ENCODE results near the gene USP4.

Gene USP4

DNA sequence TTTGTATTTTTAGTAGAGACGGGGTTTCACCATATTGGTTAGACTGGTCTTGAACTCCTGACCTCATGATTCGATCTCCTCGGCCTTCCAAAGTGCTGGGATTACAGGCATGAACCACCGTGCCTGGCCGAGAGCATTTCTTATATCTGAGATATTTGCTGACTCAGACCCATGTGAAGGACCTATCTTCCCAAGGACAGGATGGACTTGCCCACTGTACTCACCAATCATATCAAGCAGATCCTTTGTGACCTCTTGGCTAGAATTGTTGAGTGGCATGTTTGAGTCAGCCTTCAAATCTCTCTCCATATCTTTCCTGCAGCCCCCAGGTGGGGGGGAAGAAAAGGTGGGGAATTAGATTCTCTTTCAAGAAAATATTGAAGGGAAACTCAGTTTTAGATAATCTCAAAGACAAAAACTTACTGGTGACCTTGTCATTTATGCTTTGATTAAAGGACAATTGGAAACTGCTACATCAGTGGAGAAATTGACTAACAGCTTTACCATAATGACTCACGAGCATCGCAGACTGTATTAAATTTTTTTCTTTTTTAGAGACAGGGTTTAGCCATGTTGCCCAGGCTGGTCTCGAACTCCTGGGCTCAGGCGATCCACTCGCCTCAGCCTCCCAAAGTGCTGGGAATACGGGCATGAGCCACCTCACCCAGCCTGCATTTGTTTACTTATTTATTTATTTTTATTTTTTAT lies 65.9 kb downstream of the USP4 start:
- no peak overlapping the region for H3K27ac ChIP-seq
- no peak overlapping the region for H3K4me3 ChIP-seq (ENCODE audit: low read depth, low read length)
- in situ Hi-C loops (cut with HindIII; ENCODE audit: low pct_ligation_motif_present, low sequenced_read_pairs), result no loop called here
- DNase-seq, result no peak
- TF ChIP-seq, protein P1, sequence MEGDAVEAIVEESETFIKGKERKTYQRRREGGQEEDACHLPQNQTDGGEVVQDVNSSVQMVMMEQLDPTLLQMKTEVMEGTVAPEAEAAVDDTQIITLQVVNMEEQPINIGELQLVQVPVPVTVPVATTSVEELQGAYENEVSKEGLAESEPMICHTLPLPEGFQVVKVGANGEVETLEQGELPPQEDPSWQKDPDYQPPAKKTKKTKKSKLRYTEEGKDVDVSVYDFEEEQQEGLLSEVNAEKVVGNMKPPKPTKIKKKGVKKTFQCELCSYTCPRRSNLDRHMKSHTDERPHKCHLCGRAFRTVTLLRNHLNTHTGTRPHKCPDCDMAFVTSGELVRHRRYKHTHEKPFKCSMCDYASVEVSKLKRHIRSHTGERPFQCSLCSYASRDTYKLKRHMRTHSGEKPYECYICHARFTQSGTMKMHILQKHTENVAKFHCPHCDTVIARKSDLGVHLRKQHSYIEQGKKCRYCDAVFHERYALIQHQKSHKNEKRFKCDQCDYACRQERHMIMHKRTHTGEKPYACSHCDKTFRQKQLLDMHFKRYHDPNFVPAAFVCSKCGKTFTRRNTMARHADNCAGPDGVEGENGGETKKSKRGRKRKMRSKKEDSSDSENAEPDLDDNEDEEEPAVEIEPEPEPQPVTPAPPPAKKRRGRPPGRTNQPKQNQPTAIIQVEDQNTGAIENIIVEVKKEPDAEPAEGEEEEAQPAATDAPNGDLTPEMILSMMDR (IDR thresholded peaks at IDR 0.05; ENCODE audit: low read depth, low read length, missing control alignments), result no peak
- peaks cover 6% of the 10 kb centered on the region for H3K36me3 ChIP-seq (replicated peaks)
- H3K27me3 ChIP-seq (replicated peaks), result no peaks in the 10 kb centered on the region

DNA sequence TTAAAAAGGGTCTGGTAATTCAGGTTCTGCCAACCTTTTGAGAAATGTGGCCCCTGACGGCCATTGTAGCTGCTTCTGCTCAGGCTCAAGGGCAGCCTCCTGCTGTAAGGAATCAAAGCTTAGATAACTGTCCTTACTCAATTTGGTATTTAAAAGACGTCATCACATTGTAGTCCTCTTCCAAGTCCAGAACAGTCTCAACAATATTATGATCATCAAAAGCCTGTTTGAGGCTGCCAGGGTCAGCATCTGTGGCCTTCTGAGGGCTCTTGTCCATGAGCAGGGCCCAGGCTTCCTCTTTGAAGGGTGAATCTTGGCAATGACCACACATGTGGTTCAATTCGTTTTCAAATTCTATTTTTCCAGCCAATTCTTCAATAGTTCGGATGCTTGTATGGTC lies 68.8 kb downstream of the USP4 start:
- H3K4me3 ChIP-seq (ENCODE audit: low read depth, low read length), result no peak overlapping the region
- no peaks in the 10 kb centered on the region for H3K36me3 ChIP-seq (replicated peaks)
- TF ChIP-seq, protein P1 (IDR thresholded peaks at IDR 0.05; ENCODE audit: low read depth, low read length, missing control alignments), result no peak
- in situ Hi-C loops (cut with HindIII; ENCODE audit: low pct_ligation_motif_present, low sequenced_read_pairs), result no loop called here
- DNase-seq, result no peak
- H3K27me3 ChIP-seq (replicated peaks), result no peaks in the 10 kb centered on the region
- H3K27ac ChIP-seq, result no peak overlapping the region

DNA sequence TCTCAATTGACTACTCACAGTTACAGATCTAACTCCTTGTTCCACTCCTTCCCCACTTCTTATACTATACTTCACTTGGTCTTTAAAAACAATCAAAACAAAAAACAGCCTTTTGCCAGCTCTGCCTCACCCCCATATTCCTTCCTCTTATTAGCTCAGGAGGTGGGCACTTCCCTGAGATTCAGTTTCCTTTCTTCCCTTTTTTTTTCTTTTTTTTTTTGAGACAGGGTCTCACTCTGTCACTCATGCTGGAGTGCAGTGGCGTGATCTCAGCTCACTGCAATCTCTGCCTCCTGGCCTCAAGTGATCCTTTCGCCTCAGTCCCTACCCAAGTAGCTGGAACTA lies 69.7 kb downstream of the USP4 start:
- DNase-seq, result no peak
- in situ Hi-C loops (cut with HindIII; ENCODE audit: low pct_ligation_motif_present, low sequenced_read_pairs), result no loop called here
- Histone ChIP-seq H3K4me3 (ENCODE audit: low read depth, low read length) (no peak overlapping the region), H3K36me3 (replicated peaks) (no peaks in the 10 kb centered on the region), H3K27me3 (replicated peaks) (no peaks in the 10 kb centered on the region), H3K27ac (no peak overlapping the region)
- TF ChIP-seq, protein P1 (IDR thresholded peaks at IDR 0.05; ENCODE audit: low read depth, low read length, missing control alignments), result no peak

DNA sequence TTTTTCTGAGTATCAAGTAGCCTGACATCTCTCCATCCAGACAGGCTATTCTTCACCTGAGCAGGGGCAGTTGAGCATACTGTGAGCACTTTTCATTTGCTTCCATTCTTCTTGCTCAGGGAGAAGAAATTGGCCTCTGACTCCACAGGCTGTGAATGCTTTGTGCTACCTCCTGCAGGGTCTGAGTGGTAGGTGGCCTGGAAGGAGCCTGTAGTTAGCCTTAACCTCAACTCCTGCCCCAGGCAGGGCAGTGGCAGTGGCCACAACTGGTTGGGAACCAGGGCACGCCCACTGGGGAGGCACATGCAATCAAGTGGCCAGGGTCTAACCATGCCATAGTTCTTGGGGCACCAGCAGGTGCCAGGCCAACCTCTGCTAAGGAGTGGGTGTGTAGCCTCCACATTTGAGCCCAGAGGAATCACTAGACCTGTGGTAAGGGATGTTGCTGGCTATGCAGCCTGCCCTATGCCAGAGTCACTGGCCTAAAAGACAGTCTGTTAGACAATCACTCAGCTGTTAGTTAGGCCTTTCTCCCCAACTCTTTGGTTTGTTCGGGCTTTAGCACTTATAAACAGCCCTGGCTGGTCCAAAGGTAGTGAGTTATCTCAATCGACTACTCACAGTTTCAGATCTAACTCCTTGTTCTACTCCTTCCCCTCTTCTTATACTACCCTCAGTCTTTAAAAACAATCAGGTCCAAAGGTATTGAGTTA lies 70.3 kb downstream of the USP4 start:
- TF ChIP-seq, protein P1 (IDR thresholded peaks at IDR 0.05; ENCODE audit: low read depth, low read length, missing control alignments), result no peak
- no peaks in the 10 kb centered on the region for H3K36me3 ChIP-seq (replicated peaks)
- no peaks in the 10 kb centered on the region for H3K27me3 ChIP-seq (replicated peaks)
- no peak for DNase-seq
- H3K4me3 ChIP-seq (ENCODE audit: low read depth, low read length), result no peak overlapping the region
- no peak overlapping the region for H3K27ac ChIP-seq
- in situ Hi-C loops (cut with HindIII; ENCODE audit: low pct_ligation_motif_present, low sequenced_read_pairs), result no loop called here

DNA sequence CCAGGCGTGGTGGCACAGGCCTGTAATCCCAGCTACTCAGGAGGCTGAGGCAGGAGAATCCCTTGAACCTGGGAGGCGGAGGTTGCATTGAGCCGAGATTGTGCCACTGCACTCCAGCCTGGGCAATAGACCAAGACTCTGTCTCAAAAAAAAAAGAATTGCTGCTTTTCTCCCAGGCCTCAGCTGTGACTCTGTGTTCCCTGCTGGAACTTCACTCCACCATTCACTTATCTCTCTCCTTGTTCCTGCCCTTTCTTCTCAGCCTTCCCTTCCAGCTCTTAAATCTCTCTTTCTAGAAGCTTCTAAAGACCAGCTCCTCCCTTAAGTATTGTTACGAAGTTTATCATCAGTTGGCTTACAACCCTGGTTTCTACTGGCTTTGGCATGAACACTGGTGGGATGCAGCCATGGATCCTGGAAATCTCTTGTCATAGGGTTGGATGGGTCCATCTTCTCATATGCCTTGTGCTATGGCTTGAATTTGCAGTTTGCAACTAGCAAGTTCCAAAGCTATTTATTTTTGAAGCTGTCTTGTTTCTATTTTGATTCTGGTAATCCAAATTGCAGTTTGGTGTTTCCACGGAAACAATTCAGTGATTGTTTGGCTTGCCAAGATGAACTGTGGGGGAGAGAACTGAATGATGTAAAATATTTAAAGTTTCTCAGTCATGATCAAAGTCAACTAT lies 73.3 kb downstream of the USP4 start:
- TF ChIP-seq, protein P1 (IDR thresholded peaks at IDR 0.05; ENCODE audit: low read depth, low read length, missing control alignments), result no peak

More for the DNA sequence above, 73.3 kb downstream of the USP4 start:
- no peak for DNase-seq
- Histone ChIP-seq H3K4me3 (ENCODE audit: low read depth, low read length) (no peak overlapping the region), H3K27ac (no peak overlapping the region), H3K36me3 (replicated peaks) (no peaks in the 10 kb centered on the region), H3K27me3 (replicated peaks) (no peaks in the 10 kb centered on the region)
- in situ Hi-C loops (cut with HindIII; ENCODE audit: low pct_ligation_motif_present, low sequenced_read_pairs), result no loop called here

Data from brain microvascular endothelial cell (primary cell).